ENCODE measurements around the gene DMPK. TPM values are rescaled to one million over a fixed set of nuclear protein-coding genes. Genes with fewer than 3 reads are reported as not detected.

The DMPK gene
- total and polyA plus RNA-seq, 2 experiments from 2014 or later = 9.8 to 24.0 TPM

DNA sequence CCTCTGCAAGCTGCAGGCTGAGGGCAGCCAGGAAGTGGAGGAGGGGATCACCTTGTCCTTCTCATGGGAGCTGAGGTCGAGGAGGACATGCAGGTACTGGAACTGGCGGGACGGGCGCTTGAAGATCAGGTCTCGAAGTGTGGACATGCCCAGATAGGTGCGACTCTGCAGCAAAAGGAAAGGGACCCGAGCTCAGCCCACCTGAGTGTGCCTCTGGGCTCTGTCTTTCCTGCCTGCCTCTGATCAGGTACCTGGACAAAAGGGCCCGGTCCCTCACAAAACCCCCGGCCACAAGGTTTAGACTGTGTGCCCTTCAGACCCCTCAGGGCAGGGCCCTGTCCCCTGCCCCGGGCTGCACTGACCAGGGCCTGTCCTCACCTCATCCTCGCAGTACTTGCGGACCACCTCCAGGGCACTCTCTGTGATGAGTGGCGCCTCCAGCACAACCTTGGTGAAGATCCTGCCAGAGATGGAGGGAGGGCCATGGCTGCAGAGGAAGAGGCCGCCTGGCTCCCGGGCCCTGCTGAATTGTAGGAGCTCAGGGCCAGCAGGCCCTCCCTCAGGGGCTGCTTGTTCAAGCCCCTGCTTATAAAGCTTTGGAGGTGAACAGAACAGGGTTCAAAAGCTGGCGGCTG is 45.3 kb upstream of the DMPK start:
- no peak overlapping the region for H3K27ac Mint-ChIP-seq
- H3K4me1 ChIP-seq (ENCODE audit: insufficient read depth) = no peaks in the 10 kb centered on the region
- peaks cover 8% of the 10 kb centered on the region for H3K36me3 ChIP-seq (ENCODE audit: insufficient read depth)
- H3K4me3 ChIP-seq = no peak overlapping the region
- H3K4me1 Mint-ChIP-seq = no peaks in the 10 kb centered on the region; the same call in 2 of the 3 replicates
- no peak overlapping the region for H3K4me2 ChIP-seq
- TF ChIP-seq, protein P1, sequence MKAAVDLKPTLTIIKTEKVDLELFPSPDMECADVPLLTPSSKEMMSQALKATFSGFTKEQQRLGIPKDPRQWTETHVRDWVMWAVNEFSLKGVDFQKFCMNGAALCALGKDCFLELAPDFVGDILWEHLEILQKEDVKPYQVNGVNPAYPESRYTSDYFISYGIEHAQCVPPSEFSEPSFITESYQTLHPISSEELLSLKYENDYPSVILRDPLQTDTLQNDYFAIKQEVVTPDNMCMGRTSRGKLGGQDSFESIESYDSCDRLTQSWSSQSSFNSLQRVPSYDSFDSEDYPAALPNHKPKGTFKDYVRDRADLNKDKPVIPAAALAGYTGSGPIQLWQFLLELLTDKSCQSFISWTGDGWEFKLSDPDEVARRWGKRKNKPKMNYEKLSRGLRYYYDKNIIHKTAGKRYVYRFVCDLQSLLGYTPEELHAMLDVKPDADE (IDR thresholded peaks at IDR 0.05) = no peak
- TF ChIP-seq, protein P2, sequence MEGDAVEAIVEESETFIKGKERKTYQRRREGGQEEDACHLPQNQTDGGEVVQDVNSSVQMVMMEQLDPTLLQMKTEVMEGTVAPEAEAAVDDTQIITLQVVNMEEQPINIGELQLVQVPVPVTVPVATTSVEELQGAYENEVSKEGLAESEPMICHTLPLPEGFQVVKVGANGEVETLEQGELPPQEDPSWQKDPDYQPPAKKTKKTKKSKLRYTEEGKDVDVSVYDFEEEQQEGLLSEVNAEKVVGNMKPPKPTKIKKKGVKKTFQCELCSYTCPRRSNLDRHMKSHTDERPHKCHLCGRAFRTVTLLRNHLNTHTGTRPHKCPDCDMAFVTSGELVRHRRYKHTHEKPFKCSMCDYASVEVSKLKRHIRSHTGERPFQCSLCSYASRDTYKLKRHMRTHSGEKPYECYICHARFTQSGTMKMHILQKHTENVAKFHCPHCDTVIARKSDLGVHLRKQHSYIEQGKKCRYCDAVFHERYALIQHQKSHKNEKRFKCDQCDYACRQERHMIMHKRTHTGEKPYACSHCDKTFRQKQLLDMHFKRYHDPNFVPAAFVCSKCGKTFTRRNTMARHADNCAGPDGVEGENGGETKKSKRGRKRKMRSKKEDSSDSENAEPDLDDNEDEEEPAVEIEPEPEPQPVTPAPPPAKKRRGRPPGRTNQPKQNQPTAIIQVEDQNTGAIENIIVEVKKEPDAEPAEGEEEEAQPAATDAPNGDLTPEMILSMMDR (conservative IDR thresholded peaks at IDR 0.05; ENCODE audit: low read depth in 2 of 2) = peak in 1 of 2 experiments; percentile 6; a peak in 1 of 4 replicates
- H3K9me3 Mint-ChIP-seq = no peaks in the 10 kb centered on the region
- peaks cover 6% of the 10 kb centered on the region; the same call in 1 of the 2 replicates for H3F3A ChIP-seq (replicated peaks; ENCODE audit: low read depth)
- no peak overlapping the region for H3K27ac ChIP-seq (ENCODE audit: low read depth)
- H3K4me3 Mint-ChIP-seq = no peak overlapping the region
- DNase-seq (ENCODE audit: low spot score) = peak; percentile 36
- H3K27me3 ChIP-seq (ENCODE audit: insufficient read depth) = no peaks in the 10 kb centered on the region
- peaks cover 17% of the 10 kb centered on the region for H3K27me3 Mint-ChIP-seq (ENCODE audit: insufficient read depth, low read depth, poor library complexity)
- no peaks in the 10 kb centered on the region; the same call in 1 of the 2 replicates for H4K20me1 ChIP-seq (replicated peaks; ENCODE audit: insufficient read depth)
- peaks cover 93% of the 10 kb centered on the region for H3K36me3 Mint-ChIP-seq (ENCODE audit: low read depth)
- no peaks in the 10 kb centered on the region for H3K79me2 ChIP-seq (replicated peaks; ENCODE audit: insufficient read depth)
- H2AFZ ChIP-seq = no peak overlapping the region
- no peaks in the 10 kb centered on the region for H3K9me2 ChIP-seq (ENCODE audit: insufficient read depth)
- ATAC-seq = peak; percentile 63

DNA sequence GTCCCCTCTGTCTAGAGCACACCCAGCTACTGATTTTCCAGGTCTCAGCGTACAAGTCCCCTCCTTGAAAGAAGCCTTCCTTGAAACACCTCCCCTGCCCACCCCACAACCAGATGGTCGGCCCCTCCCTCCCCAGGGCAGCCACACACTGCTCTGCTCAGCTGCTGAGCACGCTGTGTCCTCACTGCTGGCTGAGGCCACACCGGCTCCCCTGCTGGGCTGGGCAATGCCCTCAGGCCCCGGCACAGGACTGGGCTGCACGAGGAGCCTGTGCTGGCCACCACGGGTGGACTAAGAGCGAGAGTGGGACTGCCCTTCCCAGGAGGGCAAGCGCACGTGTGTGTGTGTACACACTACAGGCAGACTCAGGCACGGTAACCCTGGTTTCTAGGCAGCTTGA is 44.6 kb upstream of the DMPK start:
- Histone ChIP-seq H3K4me3 (no peak overlapping the region), H3F3A (replicated peaks; ENCODE audit: low read depth) (peaks cover 6% of the 10 kb centered on the region; the same call in 1 of the 2 replicates), H3K27me3 (ENCODE audit: insufficient read depth) (no peaks in the 10 kb centered on the region), H2AFZ (no peak overlapping the region), H3K9me2 (ENCODE audit: insufficient read depth) (no peaks in the 10 kb centered on the region), H3K4me1 (ENCODE audit: insufficient read depth) (no peaks in the 10 kb centered on the region), H3K4me2 (no peak overlapping the region), H3K79me2 (replicated peaks; ENCODE audit: insufficient read depth) (no peaks in the 10 kb centered on the region), H4K20me1 (replicated peaks; ENCODE audit: insufficient read depth) (no peaks in the 10 kb centered on the region; the same call in 1 of the 2 replicates), H3K27ac (ENCODE audit: low read depth) (no peak overlapping the region), H3K36me3 (ENCODE audit: insufficient read depth) (peaks cover 8% of the 10 kb centered on the region)
- Mint-ChIP-seq H3K36me3 (ENCODE audit: low read depth) (peaks cover 87% of the 10 kb centered on the region), H3K9me3 (no peaks in the 10 kb centered on the region), H3K4me3 (no peak overlapping the region), H3K27me3 (ENCODE audit: insufficient read depth, low read depth, poor library complexity) (peaks cover 18% of the 10 kb centered on the region), H3K4me1 (no peaks in the 10 kb centered on the region; the same call in 2 of the 3 replicates), H3K27ac (no peak overlapping the region)
- ATAC-seq (no peak), DNase-seq (ENCODE audit: low spot score) (no peak)
- TF ChIP-seq ZNF331 (CRISPR knock-in tag; IDR thresholded peaks at IDR 0.05; ENCODE audit: low read depth) (no peak), STAT1 (IDR thresholded peaks at IDR 0.05; ENCODE audit: unreplicated experiment) (no peak), EZH2phosphoT487 (IDR thresholded peaks at IDR 0.05; ENCODE audit: unreplicated experiment) (no peak), POLR2AphosphoS5 (IDR thresholded peaks at IDR 0.05; ENCODE audit: low read depth) (no peak)
- TF ChIP-seq, protein P3, sequence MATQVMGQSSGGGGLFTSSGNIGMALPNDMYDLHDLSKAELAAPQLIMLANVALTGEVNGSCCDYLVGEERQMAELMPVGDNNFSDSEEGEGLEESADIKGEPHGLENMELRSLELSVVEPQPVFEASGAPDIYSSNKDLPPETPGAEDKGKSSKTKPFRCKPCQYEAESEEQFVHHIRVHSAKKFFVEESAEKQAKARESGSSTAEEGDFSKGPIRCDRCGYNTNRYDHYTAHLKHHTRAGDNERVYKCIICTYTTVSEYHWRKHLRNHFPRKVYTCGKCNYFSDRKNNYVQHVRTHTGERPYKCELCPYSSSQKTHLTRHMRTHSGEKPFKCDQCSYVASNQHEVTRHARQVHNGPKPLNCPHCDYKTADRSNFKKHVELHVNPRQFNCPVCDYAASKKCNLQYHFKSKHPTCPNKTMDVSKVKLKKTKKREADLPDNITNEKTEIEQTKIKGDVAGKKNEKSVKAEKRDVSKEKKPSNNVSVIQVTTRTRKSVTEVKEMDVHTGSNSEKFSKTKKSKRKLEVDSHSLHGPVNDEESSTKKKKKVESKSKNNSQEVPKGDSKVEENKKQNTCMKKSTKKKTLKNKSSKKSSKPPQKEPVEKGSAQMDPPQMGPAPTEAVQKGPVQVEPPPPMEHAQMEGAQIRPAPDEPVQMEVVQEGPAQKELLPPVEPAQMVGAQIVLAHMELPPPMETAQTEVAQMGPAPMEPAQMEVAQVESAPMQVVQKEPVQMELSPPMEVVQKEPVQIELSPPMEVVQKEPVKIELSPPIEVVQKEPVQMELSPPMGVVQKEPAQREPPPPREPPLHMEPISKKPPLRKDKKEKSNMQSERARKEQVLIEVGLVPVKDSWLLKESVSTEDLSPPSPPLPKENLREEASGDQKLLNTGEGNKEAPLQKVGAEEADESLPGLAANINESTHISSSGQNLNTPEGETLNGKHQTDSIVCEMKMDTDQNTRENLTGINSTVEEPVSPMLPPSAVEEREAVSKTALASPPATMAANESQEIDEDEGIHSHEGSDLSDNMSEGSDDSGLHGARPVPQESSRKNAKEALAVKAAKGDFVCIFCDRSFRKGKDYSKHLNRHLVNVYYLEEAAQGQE (IDR thresholded peaks at IDR 0.05; ENCODE audit: unreplicated experiment) = no peak
- TF ChIP-seq, protein P4, sequence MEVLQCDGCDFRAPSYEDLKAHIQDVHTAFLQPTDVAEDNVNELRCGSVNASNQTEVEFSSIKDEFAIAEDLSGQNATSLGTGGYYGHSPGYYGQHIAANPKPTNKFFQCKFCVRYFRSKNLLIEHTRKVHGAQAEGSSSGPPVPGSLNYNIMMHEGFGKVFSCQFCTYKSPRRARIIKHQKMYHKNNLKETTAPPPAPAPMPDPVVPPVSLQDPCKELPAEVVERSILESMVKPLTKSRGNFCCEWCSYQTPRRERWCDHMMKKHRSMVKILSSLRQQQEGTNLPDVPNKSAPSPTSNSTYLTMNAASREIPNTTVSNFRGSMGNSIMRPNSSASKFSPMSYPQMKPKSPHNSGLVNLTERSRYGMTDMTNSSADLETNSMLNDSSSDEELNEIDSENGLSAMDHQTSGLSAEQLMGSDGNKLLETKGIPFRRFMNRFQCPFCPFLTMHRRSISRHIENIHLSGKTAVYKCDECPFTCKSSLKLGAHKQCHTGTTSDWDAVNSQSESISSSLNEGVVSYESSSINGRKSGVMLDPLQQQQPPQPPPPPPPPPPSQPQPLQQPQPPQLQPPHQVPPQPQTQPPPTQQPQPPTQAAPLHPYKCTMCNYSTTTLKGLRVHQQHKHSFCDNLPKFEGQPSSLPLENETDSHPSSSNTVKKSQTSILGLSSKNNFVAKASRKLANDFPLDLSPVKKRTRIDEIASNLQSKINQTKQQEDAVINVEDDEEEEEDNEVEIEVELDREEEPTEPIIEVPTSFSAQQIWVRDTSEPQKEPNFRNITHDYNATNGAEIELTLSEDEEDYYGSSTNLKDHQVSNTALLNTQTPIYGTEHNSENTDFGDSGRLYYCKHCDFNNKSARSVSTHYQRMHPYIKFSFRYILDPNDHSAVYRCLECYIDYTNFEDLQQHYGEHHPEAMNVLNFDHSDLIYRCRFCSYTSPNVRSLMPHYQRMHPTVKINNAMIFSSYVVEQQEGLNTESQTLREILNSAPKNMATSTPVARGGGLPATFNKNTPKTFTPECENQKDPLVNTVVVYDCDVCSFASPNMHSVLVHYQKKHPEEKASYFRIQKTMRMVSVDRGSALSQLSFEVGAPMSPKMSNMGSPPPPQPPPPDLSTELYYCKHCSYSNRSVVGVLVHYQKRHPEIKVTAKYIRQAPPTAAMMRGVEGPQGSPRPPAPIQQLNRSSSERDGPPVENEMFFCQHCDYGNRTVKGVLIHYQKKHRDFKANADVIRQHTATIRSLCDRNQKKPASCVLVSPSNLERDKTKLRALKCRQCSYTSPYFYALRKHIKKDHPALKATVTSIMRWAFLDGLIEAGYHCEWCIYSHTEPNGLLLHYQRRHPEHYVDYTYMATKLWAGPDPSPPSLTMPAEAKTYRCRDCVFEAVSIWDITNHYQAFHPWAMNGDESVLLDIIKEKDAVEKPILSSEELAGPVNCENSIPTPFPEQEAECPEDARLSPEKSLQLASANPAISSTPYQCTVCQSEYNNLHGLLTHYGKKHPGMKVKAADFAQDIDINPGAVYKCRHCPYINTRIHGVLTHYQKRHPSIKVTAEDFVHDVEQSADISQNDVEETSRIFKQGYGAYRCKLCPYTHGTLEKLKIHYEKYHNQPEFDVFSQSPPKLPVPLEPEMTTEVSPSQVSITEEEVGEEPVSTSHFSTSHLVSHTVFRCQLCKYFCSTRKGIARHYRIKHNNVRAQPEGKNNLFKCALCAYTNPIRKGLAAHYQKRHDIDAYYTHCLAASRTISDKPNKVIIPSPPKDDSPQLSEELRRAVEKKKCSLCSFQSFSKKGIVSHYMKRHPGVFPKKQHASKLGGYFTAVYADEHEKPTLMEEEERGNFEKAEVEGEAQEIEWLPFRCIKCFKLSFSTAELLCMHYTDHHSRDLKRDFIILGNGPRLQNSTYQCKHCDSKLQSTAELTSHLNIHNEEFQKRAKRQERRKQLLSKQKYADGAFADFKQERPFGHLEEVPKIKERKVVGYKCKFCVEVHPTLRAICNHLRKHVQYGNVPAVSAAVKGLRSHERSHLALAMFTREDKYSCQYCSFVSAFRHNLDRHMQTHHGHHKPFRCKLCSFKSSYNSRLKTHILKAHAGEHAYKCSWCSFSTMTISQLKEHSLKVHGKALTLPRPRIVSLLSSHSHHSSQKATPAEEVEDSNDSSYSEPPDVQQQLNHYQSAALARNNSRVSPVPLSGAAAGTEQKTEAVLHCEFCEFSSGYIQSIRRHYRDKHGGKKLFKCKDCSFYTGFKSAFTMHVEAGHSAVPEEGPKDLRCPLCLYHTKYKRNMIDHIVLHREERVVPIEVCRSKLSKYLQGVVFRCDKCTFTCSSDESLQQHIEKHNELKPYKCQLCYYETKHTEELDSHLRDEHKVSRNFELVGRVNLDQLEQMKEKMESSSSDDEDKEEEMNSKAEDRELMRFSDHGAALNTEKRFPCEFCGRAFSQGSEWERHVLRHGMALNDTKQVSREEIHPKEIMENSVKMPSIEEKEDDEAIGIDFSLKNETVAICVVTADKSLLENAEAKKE (CRISPR knock-in tag; IDR thresholded peaks at IDR 0.05) = no peak

Data from GM23338 (cell line).